ENCODE measurements around the gene FAF2. TPM values are rescaled to one million over a fixed set of nuclear protein-coding genes. Genes with fewer than 3 reads are reported as not detected.
"Not testable (repeated sequence)": the region's sequence is repeated elsewhere in the genome, so short reads cannot be mapped to it uniquely, and the experiment has no call there.

The FAF2 gene
- total RNA-seq, 4 donors from 2014 or later = 14.0 to 20.7 (median 14.7) TPM

DNA sequence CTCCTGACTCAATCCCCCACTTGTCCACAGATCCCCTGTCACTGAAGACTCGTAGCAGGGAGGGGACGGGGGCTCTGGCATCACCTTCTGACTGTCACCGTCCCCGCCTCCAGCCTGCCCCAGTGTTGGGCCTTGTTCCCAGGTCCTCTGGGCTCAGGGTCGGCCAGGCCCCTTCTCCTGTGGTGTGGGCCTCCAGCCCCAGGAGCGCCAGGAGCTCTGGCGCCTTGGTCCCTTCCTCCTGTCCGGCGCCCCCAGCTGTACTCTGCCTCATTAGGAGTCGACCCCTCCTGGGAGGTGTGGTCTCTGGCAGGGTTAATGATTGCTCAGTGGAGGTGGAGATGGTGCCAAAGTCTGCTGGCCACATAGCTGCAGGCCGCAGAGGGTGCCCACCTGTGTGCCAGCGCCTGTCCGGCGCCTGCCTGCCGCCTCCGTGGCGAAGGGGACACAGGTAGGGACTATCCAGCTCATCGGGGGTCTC, 100.8 kb downstream of the FAF2 start, which contains the start of gene CDHR2:
Gene CDHR2 (plus strand): TSS at position 376 of the 478 bp plus-strand sequence. CDS start 16,011 bp downstream, outside the sequence.
- no peak for ATAC-seq
- in situ Hi-C loops (cut with MboI; ENCODE audit: low sequenced_read_pairs in 4 of 4) (loop anchor here in 2 of 4 donors (25.0 kb wide), 3 partner anchors 112 to 463 kb away; partner anchors contain the start of genes CLTB (in 1 of the 2), FAF2 (in 1 of the 2), UIMC1 (in 1 of the 2) and ZNF346 (in 1 of the 2)), intact Hi-C loops (cut with DNase I; ENCODE audit: low total_unique reads) (no loop called here)
- Histone ChIP-seq H3K36me3 (no peaks in the 10 kb centered on the region), H3K4me1 (peaks cover 6 to 9% of the 10 kb centered on the region in 2 donors), H3K27me3 (peaks cover 7 to 26% (median 12%) of the 10 kb centered on the region in 3 donors), H3K9me3 (no peaks in the 10 kb centered on the region), H3K27ac (no peak within 1 kb of the TSS), H3K4me3 (no peak within 1 kb of the TSS)
- DNase-seq = no peak
- TF ChIP-seq POLR2A (IDR thresholded peaks at IDR 0.05) = no peak
- TF ChIP-seq, protein P1, sequence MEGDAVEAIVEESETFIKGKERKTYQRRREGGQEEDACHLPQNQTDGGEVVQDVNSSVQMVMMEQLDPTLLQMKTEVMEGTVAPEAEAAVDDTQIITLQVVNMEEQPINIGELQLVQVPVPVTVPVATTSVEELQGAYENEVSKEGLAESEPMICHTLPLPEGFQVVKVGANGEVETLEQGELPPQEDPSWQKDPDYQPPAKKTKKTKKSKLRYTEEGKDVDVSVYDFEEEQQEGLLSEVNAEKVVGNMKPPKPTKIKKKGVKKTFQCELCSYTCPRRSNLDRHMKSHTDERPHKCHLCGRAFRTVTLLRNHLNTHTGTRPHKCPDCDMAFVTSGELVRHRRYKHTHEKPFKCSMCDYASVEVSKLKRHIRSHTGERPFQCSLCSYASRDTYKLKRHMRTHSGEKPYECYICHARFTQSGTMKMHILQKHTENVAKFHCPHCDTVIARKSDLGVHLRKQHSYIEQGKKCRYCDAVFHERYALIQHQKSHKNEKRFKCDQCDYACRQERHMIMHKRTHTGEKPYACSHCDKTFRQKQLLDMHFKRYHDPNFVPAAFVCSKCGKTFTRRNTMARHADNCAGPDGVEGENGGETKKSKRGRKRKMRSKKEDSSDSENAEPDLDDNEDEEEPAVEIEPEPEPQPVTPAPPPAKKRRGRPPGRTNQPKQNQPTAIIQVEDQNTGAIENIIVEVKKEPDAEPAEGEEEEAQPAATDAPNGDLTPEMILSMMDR (IDR thresholded peaks at IDR 0.05 in 4 of 5, conservative IDR thresholded peaks at IDR 0.05 in 1 of 5) = no peak

DNA sequence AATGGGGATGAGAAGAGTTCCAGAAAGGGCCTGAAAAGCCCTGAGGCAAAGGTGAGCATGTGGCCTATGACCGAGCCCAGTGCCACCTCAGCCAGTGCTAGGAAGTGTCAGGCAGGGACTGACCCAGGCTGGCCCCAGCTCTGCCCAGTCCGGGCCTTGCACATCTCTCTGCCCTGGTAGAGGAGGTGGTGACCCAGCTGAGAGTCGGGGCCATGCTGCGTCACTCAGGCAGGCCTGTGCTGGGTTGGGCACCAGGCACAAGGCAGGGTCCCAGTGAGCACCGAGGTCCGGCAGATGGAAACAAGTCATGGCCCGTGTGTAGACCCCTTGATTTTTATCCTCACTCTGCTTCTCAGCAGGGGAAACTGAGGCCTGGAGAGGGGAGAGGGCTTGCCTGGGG, 101.7 kb downstream of the FAF2 start:
- ATAC-seq = no peak
- Histone ChIP-seq H3K27me3 (peaks cover 12 to 32% (median 18%) of the 10 kb centered on the region in 3 donors), H3K9me3 (no peaks in the 10 kb centered on the region), H3K27ac (no peak overlapping the region), H3K36me3 (no peaks in the 10 kb centered on the region), H3K4me3 (no peak overlapping the region), H3K4me1 (peaks cover 0 to 3% of the 10 kb centered on the region in 2 donors)
- intact Hi-C loops (cut with DNase I; ENCODE audit: low total_unique reads) (no loop called here), in situ Hi-C loops (cut with MboI; ENCODE audit: low sequenced_read_pairs in 4 of 4) (loop anchor here in 2 of 4 donors (25.0 kb wide), 3 partner anchors 113 to 462 kb away; partner anchors contain the start of genes CLTB (in 1 of the 2), FAF2 (in 1 of the 2), UIMC1 (in 1 of the 2) and ZNF346 (in 1 of the 2))
- no peak for DNase-seq
- TF ChIP-seq, protein P1 (IDR thresholded peaks at IDR 0.05 in 4 of 5, conservative IDR thresholded peaks at IDR 0.05 in 1 of 5) = no peak
- TF ChIP-seq POLR2A (IDR thresholded peaks at IDR 0.05) = no peak

DNA sequence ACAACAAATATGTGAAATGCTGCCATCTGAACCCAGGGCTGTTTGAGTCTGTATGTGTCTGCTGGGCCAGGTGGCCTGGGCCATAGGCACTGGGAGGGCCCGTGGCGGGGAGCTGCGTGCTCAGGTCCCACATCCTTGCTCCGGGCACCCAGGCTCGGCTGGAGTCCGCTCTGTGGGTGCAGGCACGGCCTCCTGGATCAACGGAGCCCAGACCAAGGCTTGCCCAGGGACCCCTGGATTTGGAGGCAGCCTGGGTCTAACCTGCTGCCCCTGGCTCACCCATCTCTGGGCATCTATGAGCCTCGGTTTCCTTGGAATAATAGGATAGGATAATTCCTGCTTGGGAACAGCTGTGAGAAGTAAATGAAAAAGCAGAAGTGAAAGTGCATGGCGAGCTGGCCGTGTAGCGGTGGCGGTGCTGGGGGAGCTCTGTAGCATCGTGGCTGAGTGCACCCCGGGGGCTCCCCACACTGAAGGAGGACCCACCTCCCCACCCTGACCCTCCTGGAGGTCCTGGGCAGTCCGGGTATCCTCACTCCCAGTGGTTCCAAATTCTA, 102.2 kb downstream of the FAF2 start:
- H3K4me1 ChIP-seq = no peaks in the 10 kb centered on the region
- intact Hi-C loops (cut with DNase I; ENCODE audit: low total_unique reads) = no loop called here
- no peak for ATAC-seq
- H3K27ac ChIP-seq = no peak overlapping the region
- no peaks in the 10 kb centered on the region for H3K36me3 ChIP-seq
- H3K4me3 ChIP-seq = no peak overlapping the region
- H3K9me3 ChIP-seq = no peaks in the 10 kb centered on the region
- no peak for DNase-seq
- H3K27me3 ChIP-seq = peaks cover 12 to 32% (median 18%) of the 10 kb centered on the region in 3 donors
- TF ChIP-seq POLR2A (IDR thresholded peaks at IDR 0.05) = no peak
- TF ChIP-seq, protein P1 (IDR thresholded peaks at IDR 0.05 in 4 of 5, conservative IDR thresholded peaks at IDR 0.05 in 1 of 5) = no peak
- in situ Hi-C loops (cut with MboI; ENCODE audit: low sequenced_read_pairs in 4 of 4) = no loop called here

DNA sequence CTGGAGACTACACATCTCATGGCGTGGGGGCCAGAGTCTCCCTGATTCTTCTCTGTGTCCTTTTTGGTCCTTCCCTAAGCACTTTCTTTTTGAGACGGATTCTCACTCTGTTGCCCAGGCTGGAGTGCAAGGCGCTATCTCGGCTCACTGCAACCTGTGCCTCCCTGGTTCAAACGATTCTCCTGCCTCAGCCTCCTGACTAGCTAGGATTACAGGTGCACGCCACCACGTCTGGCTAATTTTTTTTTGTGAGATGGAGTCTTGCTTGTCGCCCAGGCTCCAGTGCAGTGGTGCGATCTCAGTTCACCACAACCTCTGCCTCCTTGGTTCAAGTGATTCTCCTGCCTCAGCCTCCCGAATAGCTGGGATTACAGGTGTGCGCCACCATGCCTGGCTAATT, 102.8 kb downstream of the FAF2 start:
- intact Hi-C loops (cut with DNase I; ENCODE audit: low total_unique reads); H3K4me1 ChIP-seq; in situ Hi-C loops (cut with MboI; ENCODE audit: low sequenced_read_pairs in 4 of 4); H3K4me3 ChIP-seq; ATAC-seq; DNase-seq; H3K36me3 ChIP-seq; H3K9me3 ChIP-seq; H3K27ac ChIP-seq: not testable (repeated sequence)
- H3K27me3 ChIP-seq = peaks cover 12 to 32% (median 18%) of the 10 kb centered on the region in 3 donors

DNA sequence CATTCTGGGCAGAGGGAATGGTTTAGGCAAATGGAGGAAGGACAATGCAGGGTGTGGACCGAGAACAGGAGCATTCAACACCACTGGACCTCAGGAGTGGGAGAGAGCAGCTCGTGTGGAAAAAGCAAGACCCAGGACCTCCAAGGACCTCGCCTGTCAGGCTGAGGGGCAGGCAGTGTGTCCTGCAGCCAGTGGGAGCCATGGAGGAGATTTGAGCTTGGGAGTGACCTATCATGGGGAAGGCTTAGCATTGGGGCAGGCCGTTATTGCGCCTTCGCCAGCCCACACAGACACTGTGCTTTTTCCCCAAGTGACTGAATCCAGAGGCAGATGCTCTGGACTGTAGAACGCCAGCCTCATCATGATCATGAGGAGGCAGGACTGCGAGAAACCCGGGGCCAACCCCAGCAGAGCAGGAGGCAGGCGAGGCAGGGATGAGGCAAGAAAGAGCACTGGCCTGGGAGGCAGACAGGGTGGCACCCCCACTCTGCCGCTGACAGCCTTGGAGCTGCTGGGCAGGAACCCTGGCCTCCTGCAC, 104.2 kb downstream of the FAF2 start:
- in situ Hi-C loops (cut with MboI; ENCODE audit: low sequenced_read_pairs in 4 of 4) = no loop called here
- Histone ChIP-seq H3K36me3 (no peaks in the 10 kb centered on the region), H3K27me3 (peaks cover 12 to 32% (median 18%) of the 10 kb centered on the region in 3 donors), H3K4me3 (no peak overlapping the region), H3K9me3 (no peaks in the 10 kb centered on the region), H3K4me1 (no peaks in the 10 kb centered on the region), H3K27ac (no peak overlapping the region)
- ATAC-seq (no peak), DNase-seq (no peak)
- no peak for TF ChIP-seq POLR2A (IDR thresholded peaks at IDR 0.05)
- TF ChIP-seq, protein P1 (IDR thresholded peaks at IDR 0.05 in 4 of 5, conservative IDR thresholded peaks at IDR 0.05 in 1 of 5) = no peak
- intact Hi-C loops (cut with DNase I; ENCODE audit: low total_unique reads) = no loop called here
